ENCODE results near the gene MICAL3. TPM values are rescaled to one million over a fixed set of nuclear protein-coding genes. Genes with fewer than 3 reads are reported as not detected.

The MICAL3 gene
- total and polyA plus RNA-seq, 9 donors: 21.9 to 50.1 (median 32.2) TPM

GRCh38 chr22:17958166-17958565 lies 66.2 kb downstream of the MICAL3 start:
- 80% methylated on average over 1 of the region's 7 CpGs for WGBS (ENCODE audit: insufficient coverage)
- H3K9me3 ChIP-seq (replicated peaks; ENCODE audit: control insufficient read depth, low read depth, low read length): no peaks in the 10 kb centered on the region
- no peaks in the 10 kb centered on the region for H3K27me3 ChIP-seq (ENCODE audit: control insufficient read depth, insufficient read depth, low read length)
- DNase-seq: no peak
- H3K4me3 ChIP-seq (ENCODE audit: low read length): no peak overlapping the region
- no peaks in the 10 kb centered on the region for H3K36me3 ChIP-seq (ENCODE audit: control insufficient read depth, insufficient read depth, low read length)
- no peak overlapping the region for H3K27ac ChIP-seq (ENCODE audit: low read length)
- H3K4me1 ChIP-seq (ENCODE audit: control insufficient read depth, insufficient read depth, low read length): peaks cover 25% of the 10 kb centered on the region

- Histone ChIP-seq H3K4me3 (ENCODE audit: low read length) (no peak overlapping the region), H3K4me1 (ENCODE audit: control insufficient read depth, insufficient read depth, low read length) (peaks cover 27% of the 10 kb centered on the region), H3K9me3 (replicated peaks; ENCODE audit: control insufficient read depth, low read depth, low read length) (no peaks in the 10 kb centered on the region), H3K36me3 (ENCODE audit: control insufficient read depth, insufficient read depth, low read length) (no peaks in the 10 kb centered on the region), H3K27ac (ENCODE audit: low read length) (no peak overlapping the region), H3K27me3 (ENCODE audit: control insufficient read depth, insufficient read depth, low read length) (no peaks in the 10 kb centered on the region)
- 50% methylated on average over 3 of the region's 6 CpGs for WGBS (ENCODE audit: insufficient coverage)
- no peak for DNase-seq
Observed at GRCh38 chr22:17957693-17958092, 66.7 kb downstream of the MICAL3 start.

- no peak for DNase-seq
- H3K4me1 ChIP-seq (ENCODE audit: control insufficient read depth, insufficient read depth, low read length): peaks cover 32% of the 10 kb centered on the region
- 67% methylated on average over 1 of the region's 7 CpGs for WGBS (ENCODE audit: insufficient coverage)
Observed at GRCh38 chr22:17957204-17957603, 67.2 kb downstream of the MICAL3 start.

GRCh38 chr22:17956630-17957029 lies 67.7 kb downstream of the MICAL3 start:
- 95% methylated on average over 6 of the region's 9 CpGs for WGBS (ENCODE audit: insufficient coverage)
- peaks cover 33% of the 10 kb centered on the region for H3K4me1 ChIP-seq (ENCODE audit: control insufficient read depth, insufficient read depth, low read length)

More at GRCh38 chr22:17957204-17957603, 67.2 kb downstream of the MICAL3 start:
- no peaks in the 10 kb centered on the region for H3K9me3 ChIP-seq (replicated peaks; ENCODE audit: control insufficient read depth, low read depth, low read length)
- H3K4me3 ChIP-seq (ENCODE audit: low read length): no peak overlapping the region
- no peaks in the 10 kb centered on the region for H3K27me3 ChIP-seq (ENCODE audit: control insufficient read depth, insufficient read depth, low read length)
- H3K36me3 ChIP-seq (ENCODE audit: control insufficient read depth, insufficient read depth, low read length): no peaks in the 10 kb centered on the region
- no peak overlapping the region for H3K27ac ChIP-seq (ENCODE audit: low read length)

GRCh38 chr22:17955590-17956379 lies 68.6 kb downstream of the MICAL3 start:
- 28% methylated on average over 4 of the region's 8 CpGs for WGBS (ENCODE audit: insufficient coverage)
- Histone ChIP-seq H3K9me3 (replicated peaks; ENCODE audit: control insufficient read depth, low read depth, low read length) (no peaks in the 10 kb centered on the region), H3K36me3 (ENCODE audit: control insufficient read depth, insufficient read depth, low read length) (no peaks in the 10 kb centered on the region), H3K4me3 (ENCODE audit: low read length) (no peak overlapping the region), H3K4me1 (ENCODE audit: control insufficient read depth, insufficient read depth, low read length) (peaks cover 38% of the 10 kb centered on the region), H3K27ac (ENCODE audit: low read length) (peak overlapping the region; percentile 20), H3K27me3 (ENCODE audit: control insufficient read depth, insufficient read depth, low read length) (no peaks in the 10 kb centered on the region)
- peak; percentile 58 for DNase-seq

More at GRCh38 chr22:17956630-17957029, 67.7 kb downstream of the MICAL3 start:
- H3K27ac ChIP-seq (ENCODE audit: low read length): no peak overlapping the region
- DNase-seq: no peak
- H3K4me3 ChIP-seq (ENCODE audit: low read length): no peak overlapping the region
- no peaks in the 10 kb centered on the region for H3K36me3 ChIP-seq (ENCODE audit: control insufficient read depth, insufficient read depth, low read length)
- no peaks in the 10 kb centered on the region for H3K9me3 ChIP-seq (replicated peaks; ENCODE audit: control insufficient read depth, low read depth, low read length)
- no peaks in the 10 kb centered on the region for H3K27me3 ChIP-seq (ENCODE audit: control insufficient read depth, insufficient read depth, low read length)

GRCh38 chr22:17954860-17955587 lies 69.3 kb downstream of the MICAL3 start:
- no peaks in the 10 kb centered on the region for H3K36me3 ChIP-seq (ENCODE audit: control insufficient read depth, insufficient read depth, low read length)
- 100% methylated on average over 1 of the region's 8 CpGs for WGBS (ENCODE audit: insufficient coverage)
- no peak for DNase-seq
- H3K27ac ChIP-seq (ENCODE audit: low read length): no peak overlapping the region
- no peaks in the 10 kb centered on the region for H3K9me3 ChIP-seq (replicated peaks; ENCODE audit: control insufficient read depth, low read depth, low read length)
- H3K4me1 ChIP-seq (ENCODE audit: control insufficient read depth, insufficient read depth, low read length): peaks cover 40% of the 10 kb centered on the region
- H3K4me3 ChIP-seq (ENCODE audit: low read length): no peak overlapping the region
- no peaks in the 10 kb centered on the region for H3K27me3 ChIP-seq (ENCODE audit: control insufficient read depth, insufficient read depth, low read length)

GRCh38 chr22:17954200-17954859 lies 70.0 kb downstream of the MICAL3 start:
- no peaks in the 10 kb centered on the region for H3K27me3 ChIP-seq (ENCODE audit: control insufficient read depth, insufficient read depth, low read length)
- no peak for DNase-seq
- H3K4me1 ChIP-seq (ENCODE audit: control insufficient read depth, insufficient read depth, low read length): peaks cover 45% of the 10 kb centered on the region
- no peak overlapping the region for H3K27ac ChIP-seq (ENCODE audit: low read length)
- H3K4me3 ChIP-seq (ENCODE audit: low read length): no peak overlapping the region
- no peaks in the 10 kb centered on the region for H3K36me3 ChIP-seq (ENCODE audit: control insufficient read depth, insufficient read depth, low read length)
- WGBS (ENCODE audit: insufficient coverage): 89% methylated on average over 4 of the region's 10 CpGs
- H3K9me3 ChIP-seq (replicated peaks; ENCODE audit: control insufficient read depth, low read depth, low read length): no peaks in the 10 kb centered on the region

- no peaks in the 10 kb centered on the region for H3K36me3 ChIP-seq (ENCODE audit: control insufficient read depth, insufficient read depth, low read length)
- WGBS (ENCODE audit: insufficient coverage): 90% methylated on average over 2 of the region's 4 CpGs
- H3K27ac ChIP-seq (ENCODE audit: low read length): no peak overlapping the region
- no peak overlapping the region for H3K4me3 ChIP-seq (ENCODE audit: low read length)
- H3K9me3 ChIP-seq (replicated peaks; ENCODE audit: control insufficient read depth, low read depth, low read length): no peaks in the 10 kb centered on the region
- DNase-seq: no peak
- H3K27me3 ChIP-seq (ENCODE audit: control insufficient read depth, insufficient read depth, low read length): no peaks in the 10 kb centered on the region
- peaks cover 46% of the 10 kb centered on the region for H3K4me1 ChIP-seq (ENCODE audit: control insufficient read depth, insufficient read depth, low read length)
Observed at GRCh38 chr22:17953147-17953546, 71.2 kb downstream of the MICAL3 start.

- DNase-seq: no peak
- Histone ChIP-seq H3K9me3 (replicated peaks; ENCODE audit: control insufficient read depth, low read depth, low read length) (no peaks in the 10 kb centered on the region), H3K27ac (ENCODE audit: low read length) (no peak overlapping the region), H3K36me3 (ENCODE audit: control insufficient read depth, insufficient read depth, low read length) (no peaks in the 10 kb centered on the region), H3K4me1 (ENCODE audit: control insufficient read depth, insufficient read depth, low read length) (peaks cover 45% of the 10 kb centered on the region), H3K4me3 (ENCODE audit: low read length) (no peak overlapping the region), H3K27me3 (ENCODE audit: control insufficient read depth, insufficient read depth, low read length) (no peaks in the 10 kb centered on the region)
- WGBS (ENCODE audit: insufficient coverage): 67% methylated on average over 3 of the region's 9 CpGs
Observed at GRCh38 chr22:17952273-17952801, 72.0 kb downstream of the MICAL3 start.

- 96% methylated on average over 4 of the region's 5 CpGs for WGBS (ENCODE audit: insufficient coverage)
- Histone ChIP-seq H3K36me3 (ENCODE audit: control insufficient read depth, insufficient read depth, low read length) (no peaks in the 10 kb centered on the region), H3K27ac (ENCODE audit: low read length) (peak overlapping the region; percentile 65), H3K4me3 (ENCODE audit: low read length) (no peak overlapping the region), H3K9me3 (replicated peaks; ENCODE audit: control insufficient read depth, low read depth, low read length) (no peaks in the 10 kb centered on the region), H3K27me3 (ENCODE audit: control insufficient read depth, insufficient read depth, low read length) (no peaks in the 10 kb centered on the region), H3K4me1 (ENCODE audit: control insufficient read depth, insufficient read depth, low read length) (peaks cover 54% of the 10 kb centered on the region)
- DNase-seq: no peak
Observed at GRCh38 chr22:17951315-17951714, 73.0 kb downstream of the MICAL3 start.

Measured in muscle of leg (tissue), 11 donors.